SK-N-SH treated with all-trans-retinoic acid at 6 μM for 48 hours (cell line): ENCODE data around the gene STRA8.

Experiments
- ATAC-seq: fragments of 200-7000 bp; cut with Tn5 transposase; 3 replicates; pipeline ENCODE4 v1.9.1; 2020; ENCODE audit warnings: mild to moderate bottlenecking, moderate library complexity
- ARNTL ChIP-seq: fragments of 450-650 bp; formaldehyde crosslinking; IDR thresholded peaks from 2 replicates; pipeline ENCODE4 v1.5.0; 2020; ENCODE audit warnings: low read depth, mild to moderate bottlenecking, moderate library complexity, borderline replicate concordance
- CREB5 ChIP-seq: fragments of 250-450 bp; sonication (Bioruptor Pico); IDR thresholded peaks from 2 replicates; pipeline ENCODE4 v1.5.1; 2020; ENCODE audit warnings: low read depth, mild to moderate bottlenecking, moderate library complexity
- CSDC2 ChIP-seq: fragments of 250-450 bp; sonication (Bioruptor Pico); IDR thresholded peaks from 2 replicates; pipeline ENCODE4 v1.5.0; 2020; ENCODE audit warnings: mild to moderate bottlenecking, moderate library complexity
- ESRRG ChIP-seq: fragments of 250-450 bp; sonication (Bioruptor Pico); IDR thresholded peaks from 2 replicates; pipeline ENCODE4 v1.6.1; 2021; ENCODE audit warnings: mild to moderate bottlenecking
- GLIS3 ChIP-seq: fragments of 250-450 bp; sonication (Bioruptor Pico); IDR thresholded peaks from 2 replicates; pipeline ENCODE4 v1.5.0; 2020; ENCODE audit warnings: mild to moderate bottlenecking, moderate library complexity
- ISL1 ChIP-seq: fragments of 250-450 bp; sonication (Bioruptor Pico); IDR thresholded peaks from 2 replicates; pipeline ENCODE4 v2.1.2; 2022; ENCODE audit warnings: mild to moderate bottlenecking, moderate library complexity
- OSR1 ChIP-seq: fragments of 250-450 bp; sonication (Bioruptor Pico); IDR thresholded peaks from 2 replicates; pipeline ENCODE4 v1.8.0; 2022; ENCODE audit warnings: moderate library complexity, mild to moderate bottlenecking, inconsistent platforms
- PATZ1 ChIP-seq: fragments of 250-450 bp; sonication (Bioruptor Pico); IDR thresholded peaks from 2 replicates; pipeline ENCODE4 v1.8.0; 2020; ENCODE audit warnings: mild to moderate bottlenecking, moderate library complexity, borderline replicate concordance
- POU6F1 ChIP-seq: fragments of 250-450 bp; sonication (Bioruptor Pico); IDR thresholded peaks from 2 replicates; pipeline ENCODE4 v1.8.0; 2021; ENCODE audit warnings: low read depth, mild to moderate bottlenecking, moderate library complexity, borderline replicate concordance
- PPARA ChIP-seq: fragments of 250-450 bp; sonication (Bioruptor Pico); IDR thresholded peaks from 2 replicates; pipeline ENCODE4 v1.5.0; 2020; ENCODE audit warnings: mild to moderate bottlenecking, borderline replicate concordance
- RARB ChIP-seq: fragments of 250-450 bp; sonication (Bioruptor Pico); IDR thresholded peaks from 2 replicates; pipeline ENCODE4 v1.8.0; 2021; ENCODE audit warnings: mild to moderate bottlenecking, moderate library complexity
- SNAI2 ChIP-seq: fragments of 250-450 bp; sonication (Bioruptor Pico); IDR thresholded peaks from 2 replicates; pipeline ENCODE4 v1.5.0; 2020; ENCODE audit warnings: mild to moderate bottlenecking, moderate library complexity
- TCF4 ChIP-seq: fragments of 250-450 bp; sonication (Bioruptor Pico); IDR thresholded peaks from 2 replicates; pipeline ENCODE4 v1.8.0; 2021; ENCODE audit warnings: mild to moderate bottlenecking, moderate library complexity, borderline replicate concordance
- TOX ChIP-seq: fragments of 250-450 bp; sonication (Bioruptor Pico); IDR thresholded peaks from 2 replicates; pipeline ENCODE4 v1.8.0; 2021; ENCODE audit warnings: mild to moderate bottlenecking, moderate library complexity, borderline replicate concordance
- TSHZ2 ChIP-seq: fragments of 250-450 bp; sonication (Bioruptor Pico); IDR thresholded peaks from 2 replicates; pipeline ENCODE4 v1.5.0; 2020; ENCODE audit warnings: mild to moderate bottlenecking, moderate library complexity
- ZC3H10 ChIP-seq: fragments of 250-450 bp; sonication (Bioruptor Pico); IDR thresholded peaks from 2 replicates; pipeline ENCODE4 v1.5.1; 2021; ENCODE audit warnings: mild to moderate bottlenecking, moderate library complexity
- ZFP3 ChIP-seq: fragments of 250-450 bp; sonication (Bioruptor Pico); IDR thresholded peaks from 2 replicates; pipeline ENCODE4 v1.5.0; 2020; ENCODE audit warnings: mild to moderate bottlenecking, moderate library complexity
- ZFP30 ChIP-seq: fragments of 450-650 bp; formaldehyde crosslinking; IDR thresholded peaks from 2 replicates; pipeline ENCODE4 v1.5.0; 2022; ENCODE audit warnings: mild to moderate bottlenecking, moderate library complexity
- ZNF70 ChIP-seq: fragments of 450-650 bp; formaldehyde crosslinking; IDR thresholded peaks from 2 replicates; pipeline ENCODE4 v1.5.0; 2020; ENCODE audit warnings: mild to moderate bottlenecking, moderate library complexity
- ZNF8 ChIP-seq: fragments of 450-650 bp; formaldehyde crosslinking; IDR thresholded peaks from 2 replicates; pipeline ENCODE4 v1.5.0; 2020; ENCODE audit warnings: mild to moderate bottlenecking, moderate library complexity
- TF ChIP-seq, protein P1 (sequence below): fragments of 250-450 bp; sonication (Bioruptor Pico); IDR thresholded peaks from 2 replicates; pipeline ENCODE4 v1.5.1; 2021; ENCODE audit warnings: mild to moderate bottlenecking, moderate library complexity

STRA8 gene

DNA sequence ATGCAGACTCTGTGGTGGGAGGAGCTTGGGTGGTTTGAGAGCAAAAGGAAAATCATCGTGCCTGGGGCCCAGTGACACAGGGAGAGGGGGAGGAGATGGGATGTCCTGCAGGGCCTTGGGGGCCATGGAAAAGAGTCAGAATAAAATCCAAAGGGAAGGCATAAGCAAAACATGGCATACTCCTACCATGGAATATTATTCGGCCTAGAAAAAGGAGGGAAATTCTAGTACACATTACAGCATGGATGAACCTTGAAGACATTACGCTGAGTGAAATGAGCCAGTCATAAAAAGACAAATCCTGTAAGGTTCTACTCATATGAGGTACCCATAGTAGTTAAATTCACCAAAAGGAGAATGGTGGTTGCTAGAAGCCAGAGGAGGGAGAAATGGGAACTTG is 38.7 kb downstream of the STRA8 start:
- no peak for TF ChIP-seq OSR1 (CRISPR knock-in tag)
- TF ChIP-seq ZNF8 (CRISPR knock-in tag), result no peak
- TF ChIP-seq ARNTL, result no peak
- TF ChIP-seq RARB, result no peak
- no peak for TF ChIP-seq TCF4 (CRISPR knock-in tag)
- TF ChIP-seq PATZ1 (CRISPR knock-in tag), result no peak
- TF ChIP-seq CSDC2 (CRISPR knock-in tag), result no peak
- TF ChIP-seq TOX, result no peak
- TF ChIP-seq, protein P1, sequence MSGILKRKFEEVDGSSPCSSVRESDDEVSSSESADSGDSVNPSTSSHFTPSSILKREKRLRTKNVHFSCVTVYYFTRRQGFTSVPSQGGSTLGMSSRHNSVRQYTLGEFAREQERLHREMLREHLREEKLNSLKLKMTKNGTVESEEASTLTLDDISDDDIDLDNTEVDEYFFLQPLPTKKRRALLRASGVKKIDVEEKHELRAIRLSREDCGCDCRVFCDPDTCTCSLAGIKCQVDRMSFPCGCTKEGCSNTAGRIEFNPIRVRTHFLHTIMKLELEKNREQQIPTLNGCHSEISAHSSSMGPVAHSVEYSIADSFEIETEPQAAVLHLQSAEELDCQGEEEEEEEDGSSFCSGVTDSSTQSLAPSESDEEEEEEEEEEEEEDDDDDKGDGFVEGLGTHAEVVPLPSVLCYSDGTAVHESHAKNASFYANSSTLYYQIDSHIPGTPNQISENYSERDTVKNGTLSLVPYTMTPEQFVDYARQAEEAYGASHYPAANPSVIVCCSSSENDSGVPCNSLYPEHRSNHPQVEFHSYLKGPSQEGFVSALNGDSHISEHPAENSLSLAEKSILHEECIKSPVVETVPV (CRISPR knock-in tag), result no peak
- TF ChIP-seq ZFP30, result no peak
- TF ChIP-seq ZC3H10 (CRISPR knock-in tag), result no peak
- no peak for TF ChIP-seq SNAI2
- TF ChIP-seq PPARA (CRISPR knock-in tag), result no peak
- no peak for ATAC-seq

DNA sequence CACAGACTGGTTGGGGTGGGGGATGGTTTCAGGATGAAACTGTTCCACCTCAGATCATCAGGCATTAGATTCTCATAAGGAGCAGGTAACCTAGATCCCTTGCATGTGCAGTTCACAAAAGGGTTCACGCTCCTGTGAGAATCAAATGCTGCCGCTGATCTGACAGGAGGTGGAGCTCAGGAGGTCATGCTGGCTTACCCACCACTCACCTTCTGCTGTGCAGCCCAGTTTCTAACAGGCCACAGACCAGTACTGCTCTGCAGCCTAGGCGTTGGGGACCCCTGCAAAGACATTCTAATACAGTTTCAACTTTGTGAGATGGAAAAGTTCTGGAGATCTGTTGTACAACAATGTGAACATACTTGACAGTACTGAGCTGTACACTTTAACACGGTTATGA is 39.9 kb downstream of the STRA8 start:
- ATAC-seq, result no peak
- no peak for TF ChIP-seq ISL1 (CRISPR knock-in tag)
- TF ChIP-seq GLIS3 (CRISPR knock-in tag), result no peak
- TF ChIP-seq ESRRG (CRISPR knock-in tag), result no peak
- TF ChIP-seq, protein P1 (CRISPR knock-in tag), result no peak
- TF ChIP-seq SNAI2, result no peak
- no peak for TF ChIP-seq PPARA (CRISPR knock-in tag)
- no peak for TF ChIP-seq RARB
- no peak for TF ChIP-seq POU6F1 (CRISPR knock-in tag)
- TF ChIP-seq ZFP30, result no peak

DNA sequence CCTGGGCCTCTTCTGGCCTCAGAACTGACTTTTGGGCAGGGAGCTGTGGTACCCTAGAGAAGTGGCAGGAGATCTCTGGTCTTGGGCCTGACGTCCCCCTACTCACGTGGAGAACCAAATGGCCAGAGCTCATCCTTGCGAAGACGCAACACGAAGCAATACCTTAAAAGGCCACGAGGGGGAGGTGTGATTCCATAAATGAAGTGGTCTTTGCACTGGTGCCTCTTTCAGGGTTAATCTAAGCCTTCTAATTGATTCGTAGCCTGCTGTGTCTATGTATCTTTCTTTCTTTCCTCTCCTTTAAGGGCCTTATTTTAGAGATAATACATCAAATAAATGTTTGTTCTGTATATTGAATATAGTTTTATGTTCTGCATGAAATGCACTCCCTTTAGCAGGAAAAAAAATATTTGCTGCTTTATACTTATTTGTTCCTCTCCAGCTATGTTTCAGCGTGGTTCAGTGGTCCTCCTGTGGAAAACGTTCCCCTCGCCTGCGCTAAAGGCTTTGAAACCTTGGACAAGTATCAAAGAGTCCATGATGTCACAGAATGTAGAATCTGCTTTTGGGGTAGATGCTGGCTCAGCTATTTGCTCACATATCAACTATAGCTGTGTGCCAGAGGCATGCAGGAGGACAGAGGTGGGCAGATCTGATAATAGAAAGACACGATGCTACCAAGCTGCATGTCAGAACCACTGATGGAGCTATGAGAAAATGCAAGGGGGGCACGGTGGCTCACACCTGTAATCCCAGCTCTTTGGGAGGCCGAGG is 41.0 kb downstream of the STRA8 start:
- TF ChIP-seq ZFP3 (CRISPR knock-in tag) (no peak), CREB5 (no peak), POU6F1 (CRISPR knock-in tag) (no peak), ISL1 (CRISPR knock-in tag) (no peak), ESRRG (CRISPR knock-in tag) (no peak), RARB (no peak), ZNF70 (no peak), OSR1 (CRISPR knock-in tag) (no peak), GLIS3 (CRISPR knock-in tag) (no peak), CSDC2 (CRISPR knock-in tag) (no peak), TOX (no peak), PPARA (CRISPR knock-in tag) (no peak), TSHZ2 (no peak)
- peak; percentile 95 for ATAC-seq
